Activated T-helper 9 cell treated with anti-CD3 and anti-CD28 coated beads, Interleukin-2, amount 50 U/mL, for 16 hours (primary cell): ENCODE measurements around the gene EGFL7.

Source experiments
- DNase-seq: peaks from one replicate; pipeline ENCODE4 v3.0.0-alpha.2; 2020; ENCODE audit warnings: low read depth

Gene EGFL7

GRCh38 chr9:136644343-136644592, 18.4 kb upstream of the EGFL7 start:
- DNase-seq = no peak

GRCh38 chr9:136644593-136645351, 17.9 kb upstream of the EGFL7 start:
- DNase-seq = peak; percentile 58

- DNase-seq = no peak
These were observed 17.3 kb upstream of the EGFL7 start for GRCh38 chr9:136645352-136645902.

- no peak for DNase-seq
These were observed 16.6 kb upstream of the EGFL7 start for GRCh38 chr9:136645903-136646754.

- no peak for DNase-seq
These were observed 15.6 kb upstream of the EGFL7 start for GRCh38 chr9:136646827-136647711.

GRCh38 chr9:136648751-136649150, 14.0 kb upstream of the EGFL7 start:
- no peak for DNase-seq

- DNase-seq = no peak
These were observed 12.7 kb upstream of the EGFL7 start for GRCh38 chr9:136650021-136650420.

- no peak for DNase-seq
These were observed 12.1 kb upstream of the EGFL7 start for GRCh38 chr9:136650648-136651047.

- no peak for DNase-seq
These were observed 10.9 kb upstream of the EGFL7 start for GRCh38 chr9:136651860-136652259.

- no peak for DNase-seq
These were observed 9.2 kb upstream of the EGFL7 start for GRCh38 chr9:136653323-136654079.

- no peak for DNase-seq
These were observed 7.7 kb upstream of the EGFL7 start for GRCh38 chr9:136654820-136655535.

- DNase-seq = no peak
These were observed 7.1 kb upstream of the EGFL7 start for GRCh38 chr9:136655536-136656182.

GRCh38 chr9:136656183-136656738, 6.5 kb upstream of the EGFL7 start:
- no peak for DNase-seq

GRCh38 chr9:136656795-136657611, 5.7 kb upstream of the EGFL7 start:
- DNase-seq = no peak

- DNase-seq = no peak
These were observed 4.5 kb upstream of the EGFL7 start for GRCh38 chr9:136657974-136658848.

- no peak for DNase-seq
These were observed 3.7 kb upstream of the EGFL7 start for GRCh38 chr9:136658849-136659535.
